BE2C (cell line): ENCODE measurements around the gene COL25A1.

Experiments used
- DNase-seq: peaks from one replicate; pipeline ENCODE4 v3.0.0-alpha.2; 2020
- H3K27me3 ChIP-seq: fragments of 250-450 bp; sonication (Bioruptor Pico); 2 replicates; pipeline ENCODE4 v1.5.1; 2020; ENCODE audit warnings: mild to moderate bottlenecking
- H3K36me3 ChIP-seq: fragments of 250-450 bp; sonication (Bioruptor Pico); 2 replicates; pipeline ENCODE4 v1.5.1; 2020; ENCODE audit warnings: mild to moderate bottlenecking
- H3K4me1 ChIP-seq: fragments of 250-450 bp; sonication (Bioruptor Pico); 2 replicates; pipeline ENCODE4 v1.5.1; 2020
- H3K4me3 ChIP-seq: 2 replicates; pipeline ENCODE4 v1.5.1; 2011; ENCODE audit warnings: low read depth, low read length
- H3K9me3 ChIP-seq: fragments of 250-450 bp; sonication (Bioruptor Pico); 2 replicates; pipeline ENCODE4 v1.5.1; 2020
- CTCF ChIP-seq: IDR thresholded peaks from 2 replicates; pipeline ENCODE4 v1.5.1; 2012; ENCODE audit warnings: mild to moderate bottlenecking, low read depth, low read length

Gene COL25A1

GRCh38 chr4:108762559-108763225 lies 539.8 kb downstream of the COL25A1 start, which contains the start of gene ETNPPL:
TSS of gene ETNPPL (minus strand) at chr4:108763053. CDS start at chr4:108762898, 155 bp downstream.
- peak; percentile 11 for DNase-seq
- Histone ChIP-seq H3K4me3 (peak within 1 kb of the TSS; percentile 25), H3K4me1 (no peaks in the 10 kb centered on the region), H3K9me3 (no peaks in the 10 kb centered on the region; the same call in 1 of the 2 replicates), H3K27me3 (peaks cover 58% of the 10 kb centered on the region), H3K36me3 (no peaks in the 10 kb centered on the region)
- no peak for TF ChIP-seq CTCF
